ENCODE data around the gene MYO18A.

The MYO18A gene

DNA sequence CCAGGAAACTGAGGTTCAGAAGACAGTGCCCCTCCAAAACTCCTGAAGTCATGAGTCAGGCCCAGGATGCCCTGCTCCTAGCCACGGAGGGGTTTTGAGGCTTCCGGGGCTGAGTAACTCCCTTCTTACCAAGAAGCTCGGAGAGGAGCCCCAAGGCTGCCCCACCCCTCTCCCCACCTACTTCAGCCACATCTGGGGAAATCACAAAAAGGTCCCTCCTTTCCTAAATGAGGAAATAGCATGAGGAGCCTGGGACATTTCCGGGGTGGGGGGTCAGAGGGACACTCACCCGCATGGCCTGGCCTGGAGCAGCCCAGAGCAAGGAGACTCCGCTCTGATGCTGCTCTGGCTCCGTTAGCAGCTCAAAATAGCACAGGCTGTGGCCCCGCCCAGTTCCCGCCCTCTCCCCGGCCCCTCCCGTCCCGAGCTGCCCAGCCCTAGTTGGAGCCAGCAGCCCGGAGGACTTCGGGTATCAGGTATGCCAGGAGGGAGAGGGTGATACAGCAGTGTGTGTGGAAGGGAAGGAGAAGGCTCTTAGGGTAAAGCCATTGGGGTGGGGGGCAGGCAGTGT is 40.1 kb downstream of the MYO18A start:
- H3K4me3 ChIP-seq (ENCODE audit: low read length) = no peak overlapping the region
- WGBS (ENCODE audit: insufficient coverage, insufficient read length) = no CpG with 5 or more reads among the region's 14 CpGs
- no peak overlapping the region for H3K27ac ChIP-seq (ENCODE audit: low read length)
- no peaks in the 10 kb centered on the region for H3K27me3 ChIP-seq (ENCODE audit: control insufficient read depth, insufficient read depth, low read length)
- no peaks in the 10 kb centered on the region for H3K9me3 ChIP-seq (ENCODE audit: control insufficient read depth, insufficient read depth, low read length)
- H3K4me1 ChIP-seq (ENCODE audit: control insufficient read depth, insufficient read depth, low read length) = peaks cover 15% of the 10 kb centered on the region
- H3K36me3 ChIP-seq (ENCODE audit: control insufficient read depth, insufficient read depth, low read length) = no peaks in the 10 kb centered on the region
- no peak for DNase-seq (ENCODE audit: low read depth, low spot score)

DNA sequence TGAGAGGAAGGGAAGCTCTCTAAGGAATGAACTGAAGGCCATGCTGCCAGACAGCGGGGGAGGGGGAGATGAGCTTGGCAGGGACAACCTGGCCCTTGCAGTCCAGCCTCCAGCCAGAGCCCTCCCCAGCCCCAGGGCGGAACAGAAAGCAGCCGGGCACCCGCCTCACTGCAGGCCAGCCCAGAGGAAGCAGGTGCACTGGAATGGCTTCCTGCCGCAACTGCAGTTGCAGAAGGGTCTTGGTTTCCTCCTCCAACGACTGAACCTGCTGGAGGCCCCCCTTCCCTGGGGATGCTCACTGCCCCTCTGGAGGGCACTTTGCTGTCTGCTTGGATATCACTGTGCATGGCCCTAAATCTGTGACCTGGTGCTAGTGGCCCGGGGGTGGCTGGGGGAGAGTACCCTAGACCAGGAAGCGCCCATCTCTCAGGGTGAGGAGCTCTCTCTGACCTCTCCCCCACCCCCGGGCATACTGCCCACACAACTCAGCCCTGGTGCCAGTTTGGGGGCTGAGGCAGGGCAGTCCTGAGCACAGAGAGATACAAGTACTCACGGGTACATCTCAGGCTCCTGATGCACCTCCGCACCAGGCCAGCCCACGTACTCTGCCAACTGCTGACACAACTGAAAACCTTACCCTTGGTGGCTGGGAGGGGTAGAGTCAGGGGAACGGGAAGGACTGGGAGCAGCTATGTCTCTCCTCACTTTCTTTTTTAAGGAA is 41.1 kb downstream of the MYO18A start:
- H3K9me3 ChIP-seq (ENCODE audit: control insufficient read depth, insufficient read depth, low read length) = no peaks in the 10 kb centered on the region
- H3K4me1 ChIP-seq (ENCODE audit: control insufficient read depth, insufficient read depth, low read length) = peaks cover 14% of the 10 kb centered on the region
- H3K27me3 ChIP-seq (ENCODE audit: control insufficient read depth, insufficient read depth, low read length) = no peaks in the 10 kb centered on the region
- no peak overlapping the region for H3K4me3 ChIP-seq (ENCODE audit: low read length)
- DNase-seq (ENCODE audit: low read depth, low spot score) = no peak
- no CpG with 5 or more reads among the region's 13 CpGs for WGBS (ENCODE audit: insufficient coverage, insufficient read length)
- H3K36me3 ChIP-seq (ENCODE audit: control insufficient read depth, insufficient read depth, low read length) = no peaks in the 10 kb centered on the region
- no peak overlapping the region for H3K27ac ChIP-seq (ENCODE audit: low read length)

DNA sequence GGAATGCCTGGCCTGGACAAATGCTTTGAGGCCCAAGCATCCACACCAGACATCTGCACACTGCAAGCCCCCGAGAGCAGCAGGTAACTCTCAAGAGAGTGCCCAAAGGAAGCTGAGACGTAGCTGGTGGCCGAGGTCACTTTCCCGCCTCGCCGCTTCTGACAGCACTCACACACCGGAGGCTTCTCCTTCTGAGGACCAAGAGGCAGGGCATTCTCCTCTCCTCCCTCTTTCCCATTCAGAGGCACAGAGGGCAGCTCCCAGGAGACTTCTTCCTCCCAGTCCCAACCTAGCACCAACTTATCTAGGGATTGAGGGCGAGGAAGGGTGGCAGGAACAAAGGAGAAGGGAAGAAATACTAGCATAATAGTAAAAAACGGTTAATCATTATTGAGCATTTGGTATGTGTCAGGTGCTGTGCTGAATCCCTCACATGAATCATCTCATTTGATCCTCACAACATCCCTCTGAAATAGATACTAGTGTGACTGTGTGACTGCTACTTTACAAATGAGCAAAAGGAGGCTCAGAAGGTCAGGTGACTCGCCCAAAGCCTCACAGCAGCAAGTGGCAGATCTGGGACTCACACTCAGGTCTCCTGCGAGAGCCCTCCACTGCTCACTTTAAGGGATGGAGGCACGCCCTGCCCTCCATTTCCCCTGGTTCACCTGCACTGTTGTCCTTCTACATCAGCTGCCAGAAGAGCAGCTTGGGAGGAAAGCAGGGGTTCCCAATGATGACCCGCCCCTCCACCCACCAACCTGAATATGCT is 41.8 kb downstream of the MYO18A start:
- no peak for DNase-seq (ENCODE audit: low read depth, low spot score)
- peaks cover 14% of the 10 kb centered on the region for H3K4me1 ChIP-seq (ENCODE audit: control insufficient read depth, insufficient read depth, low read length)
- no peak overlapping the region for H3K4me3 ChIP-seq (ENCODE audit: low read length)
- WGBS (ENCODE audit: insufficient coverage, insufficient read length) = no CpG with 5 or more reads among the region's 13 CpGs
- no peak overlapping the region for H3K27ac ChIP-seq (ENCODE audit: low read length)
- no peaks in the 10 kb centered on the region for H3K36me3 ChIP-seq (ENCODE audit: control insufficient read depth, insufficient read depth, low read length)
- no peaks in the 10 kb centered on the region for H3K27me3 ChIP-seq (ENCODE audit: control insufficient read depth, insufficient read depth, low read length)
- H3K9me3 ChIP-seq (ENCODE audit: control insufficient read depth, insufficient read depth, low read length) = no peaks in the 10 kb centered on the region

DNA sequence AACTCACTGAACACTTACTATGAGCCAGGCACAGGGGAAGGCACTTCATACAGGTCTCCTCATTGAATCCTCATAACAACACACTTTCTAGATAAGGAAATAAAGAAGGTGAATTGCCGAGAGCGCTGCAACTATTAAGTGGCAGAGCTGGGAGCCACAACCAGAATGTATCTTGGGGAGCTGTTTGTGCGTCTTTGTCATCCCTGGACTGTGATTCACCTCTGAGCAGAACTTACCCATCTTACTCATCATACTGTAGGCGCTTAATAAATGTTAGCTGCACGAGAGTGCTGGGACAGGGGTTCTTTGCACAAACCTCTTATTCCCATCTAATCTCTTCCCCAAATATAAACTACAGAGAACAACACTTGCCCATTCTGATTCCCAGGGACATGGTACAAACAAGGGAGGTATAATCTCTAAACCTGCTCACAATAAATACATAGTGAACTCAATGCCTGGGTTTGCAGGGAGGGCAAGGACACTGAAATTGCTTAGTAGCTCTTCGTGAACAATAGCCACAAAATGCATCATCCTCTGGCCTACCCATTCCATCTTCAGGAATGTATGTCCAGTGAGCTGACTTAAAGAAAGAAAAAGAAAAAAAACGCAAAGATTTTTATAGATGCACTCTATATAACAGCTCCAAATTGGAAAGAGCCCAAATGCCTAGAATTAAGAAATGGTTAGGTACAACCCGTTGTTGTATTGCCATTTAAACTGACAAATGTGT is 43.0 kb downstream of the MYO18A start:
- H3K27ac ChIP-seq (ENCODE audit: low read length) = no peak overlapping the region
- no CpG with 5 or more reads among the region's 8 CpGs for WGBS (ENCODE audit: insufficient coverage, insufficient read length)
- no peaks in the 10 kb centered on the region for H3K9me3 ChIP-seq (ENCODE audit: control insufficient read depth, insufficient read depth, low read length)
- H3K36me3 ChIP-seq (ENCODE audit: control insufficient read depth, insufficient read depth, low read length) = no peaks in the 10 kb centered on the region
- DNase-seq (ENCODE audit: low read depth, low spot score) = no peak
- H3K4me3 ChIP-seq (ENCODE audit: low read length) = no peak overlapping the region
- peaks cover 20% of the 10 kb centered on the region for H3K4me1 ChIP-seq (ENCODE audit: control insufficient read depth, insufficient read depth, low read length)
- no peaks in the 10 kb centered on the region for H3K27me3 ChIP-seq (ENCODE audit: control insufficient read depth, insufficient read depth, low read length)

DNA sequence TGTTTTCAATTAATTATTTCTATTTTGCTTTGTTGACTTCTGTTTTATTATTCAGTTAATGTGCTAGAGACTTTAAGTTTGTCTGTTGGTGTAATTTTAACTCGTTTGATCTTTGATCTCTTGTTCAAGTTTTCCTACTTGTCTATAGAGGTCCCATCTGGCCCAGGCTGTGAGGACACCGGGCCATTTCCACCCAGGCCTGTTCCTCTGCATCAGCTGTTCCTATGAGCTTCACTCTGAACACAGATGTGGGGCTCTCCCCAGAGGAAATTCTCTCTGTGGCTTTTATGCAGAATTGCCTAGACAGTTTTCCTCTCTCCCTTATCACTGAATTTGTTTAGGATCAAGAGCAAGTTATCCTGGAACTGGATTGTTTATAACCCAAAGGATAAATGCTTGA is 44.7 kb downstream of the MYO18A start:
- WGBS (ENCODE audit: insufficient coverage, insufficient read length) = no CpG with 5 or more reads among the region's 2 CpGs
- Histone ChIP-seq H3K9me3 (ENCODE audit: control insufficient read depth, insufficient read depth, low read length) (no peaks in the 10 kb centered on the region), H3K27me3 (ENCODE audit: control insufficient read depth, insufficient read depth, low read length) (no peaks in the 10 kb centered on the region), H3K4me1 (ENCODE audit: control insufficient read depth, insufficient read depth, low read length) (peaks cover 16% of the 10 kb centered on the region), H3K36me3 (ENCODE audit: control insufficient read depth, insufficient read depth, low read length) (no peaks in the 10 kb centered on the region), H3K4me3 (ENCODE audit: low read length) (no peak overlapping the region), H3K27ac (ENCODE audit: low read length) (no peak overlapping the region)
- DNase-seq (ENCODE audit: low read depth, low spot score) = no peak

DNA sequence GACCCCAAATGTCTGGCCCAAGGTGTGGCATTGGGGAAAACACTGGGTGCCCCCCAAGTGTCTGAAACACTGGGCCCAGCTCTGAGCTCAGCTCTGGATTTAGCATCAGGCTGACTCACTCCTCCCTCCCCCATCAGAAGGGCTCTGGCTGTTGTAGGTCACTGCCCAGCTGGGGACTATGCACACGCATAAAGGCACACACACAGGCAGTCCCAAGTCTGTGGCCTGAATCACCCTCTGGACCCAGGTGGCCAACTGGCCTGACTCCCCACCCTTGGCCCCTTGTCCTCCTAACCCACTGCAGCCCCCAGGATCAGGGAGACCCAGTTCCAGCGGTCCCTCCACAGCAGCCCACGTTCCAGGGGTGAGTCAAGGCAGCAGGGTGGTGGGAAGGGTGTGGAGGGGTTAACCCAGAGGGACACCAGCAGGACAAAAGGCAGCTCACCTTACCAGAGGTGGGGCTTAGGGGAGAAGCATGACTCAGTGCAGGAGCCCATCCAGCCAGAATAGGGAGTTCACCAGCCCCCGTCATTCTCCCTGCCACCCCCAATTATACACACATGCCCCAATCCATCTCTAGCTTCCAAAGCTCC is 47.0 kb downstream of the MYO18A start:
- peaks cover 10% of the 10 kb centered on the region for H3K4me1 ChIP-seq (ENCODE audit: control insufficient read depth, insufficient read depth, low read length)
- DNase-seq (ENCODE audit: low read depth, low spot score) = no peak
- H3K9me3 ChIP-seq (ENCODE audit: control insufficient read depth, insufficient read depth, low read length) = no peaks in the 10 kb centered on the region
- H3K27ac ChIP-seq (ENCODE audit: low read length) = no peak overlapping the region
- WGBS (ENCODE audit: insufficient coverage, insufficient read length) = no CpG with 5 or more reads among the region's 4 CpGs
- H3K36me3 ChIP-seq (ENCODE audit: control insufficient read depth, insufficient read depth, low read length) = no peaks in the 10 kb centered on the region
- H3K27me3 ChIP-seq (ENCODE audit: control insufficient read depth, insufficient read depth, low read length) = no peaks in the 10 kb centered on the region
- H3K4me3 ChIP-seq (ENCODE audit: low read length) = no peak overlapping the region

DNA sequence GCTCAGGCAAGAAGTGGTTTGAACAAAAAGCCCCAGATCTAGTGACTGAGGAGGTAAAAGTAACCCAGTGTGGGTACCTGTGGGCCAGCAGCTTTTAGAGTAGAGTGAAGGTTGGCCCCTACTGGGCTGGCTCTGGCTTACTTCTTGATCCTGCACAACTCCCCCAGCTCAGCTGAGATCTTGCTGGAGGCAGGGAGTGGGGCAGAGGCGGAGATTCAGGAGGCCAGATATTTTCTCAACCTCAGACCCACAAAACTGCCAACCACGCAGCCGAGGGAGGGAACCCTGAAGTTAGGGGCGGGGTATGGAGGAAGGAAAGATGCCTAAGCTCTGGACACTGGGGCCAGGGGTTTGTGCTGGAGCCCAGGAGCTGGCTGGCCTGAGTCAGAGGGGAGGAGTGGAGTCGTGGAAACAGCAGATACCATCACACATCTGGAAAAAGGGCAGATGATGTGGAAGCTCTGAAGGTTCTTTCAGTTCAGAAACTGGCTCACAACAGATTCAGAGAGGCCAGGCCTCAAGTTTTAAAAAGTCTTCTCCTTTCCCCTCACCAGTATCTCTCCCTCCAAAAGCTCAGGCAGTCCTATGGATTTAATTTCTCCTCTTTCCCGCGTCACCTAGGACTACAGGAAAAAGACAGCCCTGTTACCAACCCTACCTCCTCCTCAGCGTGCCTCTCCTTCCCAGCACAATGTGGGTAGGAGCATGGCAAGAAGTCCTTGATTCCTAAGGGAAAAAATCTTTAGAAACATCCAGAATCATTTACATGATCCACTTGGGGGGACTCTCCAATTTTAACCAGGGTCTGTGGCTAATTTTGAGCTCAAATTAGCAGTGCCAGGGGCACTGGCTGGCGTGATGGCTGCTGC is 48.1 kb downstream of the MYO18A start:
- no CpG with 5 or more reads among the region's 9 CpGs for WGBS (ENCODE audit: insufficient coverage, insufficient read length)
- no peak overlapping the region for H3K4me3 ChIP-seq (ENCODE audit: low read length)
- no peaks in the 10 kb centered on the region for H3K36me3 ChIP-seq (ENCODE audit: control insufficient read depth, insufficient read depth, low read length)

DNA sequence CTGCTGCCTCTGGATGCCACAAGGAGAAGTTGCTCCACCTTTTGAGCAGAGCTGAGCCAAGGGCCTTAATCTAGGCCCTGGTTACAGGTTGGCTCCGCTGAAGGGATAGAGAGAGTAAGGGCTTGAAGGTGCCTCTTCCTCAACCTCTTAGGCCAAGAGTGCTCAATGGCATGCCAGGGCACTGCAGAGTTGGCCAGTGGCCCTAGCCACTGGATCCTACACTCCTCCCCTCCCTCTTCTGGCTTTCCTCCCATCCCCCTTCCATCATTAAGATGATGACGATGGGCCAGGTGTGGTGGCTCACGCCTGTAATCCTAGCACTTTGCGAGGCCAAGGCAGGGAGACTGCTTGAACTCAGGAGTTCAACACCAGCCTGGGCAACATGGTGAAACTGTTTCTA is 50.5 kb downstream of the MYO18A start:
- Histone ChIP-seq H3K36me3 (ENCODE audit: control insufficient read depth, insufficient read depth, low read length) (no peaks in the 10 kb centered on the region), H3K4me3 (ENCODE audit: low read length) (no peak overlapping the region), H3K9me3 (ENCODE audit: control insufficient read depth, insufficient read depth, low read length) (no peaks in the 10 kb centered on the region), H3K27ac (ENCODE audit: low read length) (no peak overlapping the region), H3K27me3 (ENCODE audit: control insufficient read depth, insufficient read depth, low read length) (no peaks in the 10 kb centered on the region), H3K4me1 (ENCODE audit: control insufficient read depth, insufficient read depth, low read length) (peaks cover 10% of the 10 kb centered on the region)
- no peak for DNase-seq (ENCODE audit: low read depth, low spot score)
- WGBS (ENCODE audit: insufficient coverage, insufficient read length) = no CpG with 5 or more reads among the region's 4 CpGs

More for the DNA sequence above, 48.1 kb downstream of the MYO18A start:
- Histone ChIP-seq H3K27ac (ENCODE audit: low read length) (no peak overlapping the region), H3K9me3 (ENCODE audit: control insufficient read depth, insufficient read depth, low read length) (no peaks in the 10 kb centered on the region), H3K27me3 (ENCODE audit: control insufficient read depth, insufficient read depth, low read length) (no peaks in the 10 kb centered on the region), H3K4me1 (ENCODE audit: control insufficient read depth, insufficient read depth, low read length) (peaks cover 10% of the 10 kb centered on the region)
- DNase-seq (ENCODE audit: low read depth, low spot score) = no peak

DNA sequence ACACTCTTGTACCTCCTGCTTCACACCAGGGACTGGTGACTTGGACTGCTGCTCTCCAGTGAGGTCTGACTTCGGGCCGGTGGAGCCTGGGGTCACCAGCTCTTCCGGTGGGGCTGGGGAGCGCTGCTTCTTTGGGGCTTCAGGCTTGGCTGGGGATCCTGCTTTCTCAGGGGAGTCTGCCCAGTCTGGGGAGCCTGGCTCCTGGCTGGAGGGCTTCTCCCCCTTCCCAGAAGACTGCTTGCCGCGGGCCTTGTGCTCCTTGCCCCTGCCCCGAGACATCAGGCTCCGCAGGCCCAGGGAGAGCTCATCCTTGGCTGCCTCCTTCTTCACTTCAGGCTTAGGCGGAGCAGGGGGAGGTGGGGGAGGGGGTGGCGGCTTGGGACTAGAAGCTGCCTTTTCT is 52.4 kb downstream of the MYO18A start:
- Histone ChIP-seq H3K4me3 (ENCODE audit: low read length) (no peak overlapping the region), H3K9me3 (ENCODE audit: control insufficient read depth, insufficient read depth, low read length) (no peaks in the 10 kb centered on the region), H3K36me3 (ENCODE audit: control insufficient read depth, insufficient read depth, low read length) (no peaks in the 10 kb centered on the region), H3K27me3 (ENCODE audit: control insufficient read depth, insufficient read depth, low read length) (no peaks in the 10 kb centered on the region), H3K27ac (ENCODE audit: low read length) (no peak overlapping the region), H3K4me1 (ENCODE audit: control insufficient read depth, insufficient read depth, low read length) (peaks cover 5% of the 10 kb centered on the region; the same call in 1 of the 2 replicates)
- WGBS (ENCODE audit: insufficient coverage, insufficient read length) = no CpG with 5 or more reads among the region's 10 CpGs
- DNase-seq (ENCODE audit: low read depth, low spot score) = no peak
